Caco-2 (cell line): ENCODE results near the gene KLF6. TPM values are rescaled to one million over a fixed set of nuclear protein-coding genes. Genes with fewer than 3 reads are reported as not detected.

Experiments used
- BruUV-seq: library from RNA; stranded (reverse); fragments of 400-500 nt; replicated peaks from 2 replicates; lab custom pipeline; 2021; lab: Mats Ljungman, UMichigan
- CTCF ChIA-PET: fragments of 300-600 bp; sonication (Branson Sonifier 250); formaldehyde crosslinking; loops from one replicate; lab custom pipeline; 2022; ENCODE audit warnings: antibody characterized with exemption; lab: Charles Lee
- POLR2A ChIA-PET: fragments of 300-600 bp; sonication (Branson Sonifier 250); formaldehyde crosslinking; loops from one replicate; lab custom pipeline; 2022; ENCODE audit warnings: antibody characterized with exemption; lab: Charles Lee
- DNase-seq, 2 experiments: peaks; one replicate each; pipeline versions ENCODE4 v3.0.0 to v3.0.0-alpha.2; 2020 to 2022
- H3K27me3 ChIP-seq: replicated peaks from 2 replicates; pipeline ENCODE4 v1.6.0; 2011; ENCODE audit warnings: low read length; ENCODE audit not compliant: control insufficient read depth, insufficient read depth
- H3K36me3 ChIP-seq: 2 replicates; pipeline ENCODE4 v1.5.1; 2011; ENCODE audit warnings: low read length; ENCODE audit not compliant: control insufficient read depth, insufficient read depth
- H3K4me1 ChIP-seq: fragments of 250-450 bp; sonication (Bioruptor Pico); 2 replicates; pipeline ENCODE4 v1.5.1; 2020; ENCODE audit warnings: mild to moderate bottlenecking
- H3K4me3 ChIP-seq: 2 replicates; pipeline ENCODE4 v1.5.1; 2011; ENCODE audit warnings: low read depth, mild to moderate bottlenecking, control low read depth, low read length
- H3K9me3 ChIP-seq: fragments of 250-450 bp; sonication (Bioruptor Pico); 2 replicates; pipeline ENCODE4 v1.5.1; 2020; ENCODE audit warnings: mild to moderate bottlenecking, moderate library complexity
- H3K27ac Mint-ChIP-seq: one replicate; pipeline ENCODE4 v1.8.0; 2022; ENCODE audit warnings: mixed read lengths; ENCODE audit not compliant: unreplicated experiment
- H3K27me3 Mint-ChIP-seq: one replicate; pipeline ENCODE4 v1.8.0; 2022; ENCODE audit warnings: mixed read lengths; ENCODE audit not compliant: insufficient read depth, unreplicated experiment
- H3K36me3 Mint-ChIP-seq: one replicate; pipeline ENCODE4 v1.8.0; 2022; ENCODE audit warnings: mild to moderate bottlenecking, mixed read lengths; ENCODE audit not compliant: insufficient read depth, unreplicated experiment
- H3K4me1 Mint-ChIP-seq: one replicate; pipeline ENCODE4 v1.8.0; 2022; ENCODE audit warnings: low read depth, mixed read lengths; ENCODE audit not compliant: unreplicated experiment
- H3K4me3 Mint-ChIP-seq: one replicate; pipeline ENCODE4 v1.8.0; 2022; ENCODE audit warnings: mild to moderate bottlenecking, moderate library complexity, mixed read lengths; ENCODE audit not compliant: unreplicated experiment
- H3K9me3 Mint-ChIP-seq: one replicate; pipeline ENCODE4 v1.8.0; 2022; ENCODE audit warnings: mixed read lengths; ENCODE audit not compliant: unreplicated experiment
- intact Hi-C: fragments of 100-400 bp; cut with micrococcal nuclease; formaldehyde crosslinking; loops from one replicate; pipeline ENCODE4 v1.10.0; 2022; ENCODE audit not compliant: unreplicated experiment
- total RNA-seq: library from RNA; stranded (reverse); gene quantifications from 2 replicates; pipeline ENCODE4 v1.2.3, GENCODE V29; 2022
- TF ChIP-seq, protein P1 (sequence below), 2 experiments: fragments of 200-600 bp in 1 of 2; IDR thresholded peaks; 1 replicate in 1 of 2; 2 replicates in 1 of 2; pipeline versions ENCODE4 v1.5.1 to v1.8.0; 2011 to 2022; ENCODE audit warnings: antibody characterized with exemption in 1 of 2, control low read depth in 1 of 2, inconsistent platforms in 1 of 2, low read depth in 1 of 2, low read length in 1 of 2, mild to moderate bottlenecking in 1 of 2, moderate library complexity in 1 of 2; ENCODE audit not compliant: insufficient read depth in 1 of 2, severe bottlenecking in 1 of 2, unreplicated experiment in 1 of 2

KLF6 gene
- total RNA-seq, 1 experiment from 2014 or later: 84.5 TPM

DNA sequence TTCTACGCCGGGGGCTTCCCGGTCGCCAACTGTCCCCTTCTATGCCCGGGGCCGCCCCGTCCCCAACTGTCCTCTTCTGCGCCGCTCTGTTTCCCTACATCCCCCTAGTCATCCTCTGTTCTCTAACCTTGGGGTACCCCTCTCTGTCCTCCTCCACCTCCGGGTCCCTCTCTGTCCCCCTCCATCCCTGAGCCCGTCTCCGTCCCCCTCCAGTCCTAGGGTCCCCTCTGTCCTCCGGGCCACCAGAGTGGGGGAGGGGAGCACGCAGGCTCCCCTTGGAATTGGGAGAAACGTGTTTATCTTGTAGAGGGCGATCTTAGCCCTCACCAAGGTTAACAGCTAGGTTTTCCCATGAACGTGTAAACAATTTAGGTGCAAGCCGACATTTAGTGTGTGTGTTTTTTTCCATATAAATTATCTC lies 852 bp upstream of the KLF6 start:
- Histone ChIP-seq H3K27me3 (no peaks in the 10 kb centered on the region), H3K4me1 (peaks cover 42% of the 10 kb centered on the region), H3K36me3 (peaks cover 4% of the 10 kb centered on the region), H3K4me3 (peak overlapping the region; percentile 77), H3K9me3 (peaks cover 4% of the 10 kb centered on the region; the same call in 1 of the 2 replicates)
- DNase-seq: peak; percentile 54 to 58
- Mint-ChIP-seq H3K4me3 (peak overlapping the region; percentile 91), H3K27ac (peak overlapping the region; percentile 98), H3K9me3 (peaks cover 12% of the 10 kb centered on the region), H3K36me3 (peaks cover 60% of the 10 kb centered on the region), H3K27me3 (no peaks in the 10 kb centered on the region), H3K4me1 (peaks cover 35% of the 10 kb centered on the region)
- ChIA-PET POLR2A (interaction anchor here (0.6 to 4.0 kb wide), 22 partner anchors 9 to 613 kb away, joined by 3 to 109 read pairs (median 12); no protein-coding TSS in a partner anchor), CTCF (interaction anchor here (1.4 to 1.6 kb wide), 4 partner anchors 24 to 66 kb away, joined by 6 to 10 read pairs (median 8); no protein-coding TSS in a partner anchor)
- BruUV-seq: no TSS peak
- TF ChIP-seq, protein P1, sequence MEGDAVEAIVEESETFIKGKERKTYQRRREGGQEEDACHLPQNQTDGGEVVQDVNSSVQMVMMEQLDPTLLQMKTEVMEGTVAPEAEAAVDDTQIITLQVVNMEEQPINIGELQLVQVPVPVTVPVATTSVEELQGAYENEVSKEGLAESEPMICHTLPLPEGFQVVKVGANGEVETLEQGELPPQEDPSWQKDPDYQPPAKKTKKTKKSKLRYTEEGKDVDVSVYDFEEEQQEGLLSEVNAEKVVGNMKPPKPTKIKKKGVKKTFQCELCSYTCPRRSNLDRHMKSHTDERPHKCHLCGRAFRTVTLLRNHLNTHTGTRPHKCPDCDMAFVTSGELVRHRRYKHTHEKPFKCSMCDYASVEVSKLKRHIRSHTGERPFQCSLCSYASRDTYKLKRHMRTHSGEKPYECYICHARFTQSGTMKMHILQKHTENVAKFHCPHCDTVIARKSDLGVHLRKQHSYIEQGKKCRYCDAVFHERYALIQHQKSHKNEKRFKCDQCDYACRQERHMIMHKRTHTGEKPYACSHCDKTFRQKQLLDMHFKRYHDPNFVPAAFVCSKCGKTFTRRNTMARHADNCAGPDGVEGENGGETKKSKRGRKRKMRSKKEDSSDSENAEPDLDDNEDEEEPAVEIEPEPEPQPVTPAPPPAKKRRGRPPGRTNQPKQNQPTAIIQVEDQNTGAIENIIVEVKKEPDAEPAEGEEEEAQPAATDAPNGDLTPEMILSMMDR (IDR thresholded peaks at IDR 0.05; ENCODE audit: insufficient read depth in 1 of 2, low read depth in 1 of 2, low read length in 1 of 2, severe bottlenecking in 1 of 2, unreplicated experiment in 1 of 2): peak in 1 of 2 experiments; percentile 9
- intact Hi-C loops: loop anchor here (1.0 to 10.0 kb wide), 6 partner anchors 20 to 589 kb away; no protein-coding TSS in a partner anchor

DNA sequence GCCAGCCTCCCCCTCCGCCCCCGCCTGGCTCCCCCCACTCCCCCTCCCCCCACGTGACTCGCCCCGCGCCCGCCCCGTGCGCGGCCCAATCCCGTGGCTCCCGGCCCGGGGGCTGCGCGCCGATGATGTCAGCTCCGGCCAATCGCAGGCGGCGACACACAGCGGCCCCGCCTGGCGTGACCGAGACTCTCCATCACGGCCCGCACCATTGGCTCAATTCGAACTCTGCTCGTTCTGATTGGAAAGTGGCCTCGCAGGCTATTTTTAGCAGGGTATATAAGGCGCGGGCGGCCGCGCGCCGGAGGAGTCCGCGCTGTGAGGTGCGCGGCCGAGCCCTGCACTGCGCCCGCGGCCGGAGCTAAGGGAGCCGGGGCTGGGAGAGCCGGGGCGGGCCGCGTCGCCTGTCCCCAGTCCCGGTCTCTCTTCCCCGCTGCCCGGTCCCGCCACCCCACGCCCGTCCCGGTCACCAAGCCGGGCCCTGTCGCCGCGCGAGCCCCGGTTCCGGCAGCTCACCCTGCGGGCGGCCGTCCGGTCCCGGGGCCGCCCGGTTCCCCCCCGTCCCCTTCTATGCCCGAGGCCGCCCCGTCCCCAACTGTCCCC lies 342 bp upstream of the KLF6 start:
- H3K27me3 Mint-ChIP-seq: no peaks in the 10 kb centered on the region
- DNase-seq: peak; percentile 99 to 100
- H3K27ac Mint-ChIP-seq: peak overlapping the region; percentile 98
- peak overlapping the region; percentile 96 for H3K4me3 ChIP-seq
- H3K36me3 ChIP-seq: peaks cover 5% of the 10 kb centered on the region
- H3K36me3 Mint-ChIP-seq: peaks cover 65% of the 10 kb centered on the region
- peak overlapping the region; percentile 91 for H3K4me3 Mint-ChIP-seq
- H3K4me1 ChIP-seq: peaks cover 47% of the 10 kb centered on the region
- CTCF ChIA-PET: interaction anchor here (1.4 to 1.6 kb wide), 4 partner anchors 25 to 67 kb away, joined by 6 to 10 read pairs (median 8); no protein-coding TSS in a partner anchor
- BruUV-seq: no TSS peak
- POLR2A ChIA-PET: interaction anchor here (0.5 to 4.0 kb wide), 42 partner anchors 9 to 612 kb away, joined by 3 to 109 read pairs (median 6); no protein-coding TSS in a partner anchor
- no peaks in the 10 kb centered on the region for H3K27me3 ChIP-seq
- intact Hi-C loops: loop anchor here (1.0 to 10.0 kb wide), 6 partner anchors 21 to 588 kb away; no protein-coding TSS in a partner anchor
- peaks cover 11% of the 10 kb centered on the region for H3K9me3 Mint-ChIP-seq
- TF ChIP-seq, protein P1 (IDR thresholded peaks at IDR 0.05; ENCODE audit: insufficient read depth in 1 of 2, low read depth in 1 of 2, low read length in 1 of 2, severe bottlenecking in 1 of 2, unreplicated experiment in 1 of 2): no peak
- H3K9me3 ChIP-seq: peaks cover 4% of the 10 kb centered on the region; the same call in 1 of the 2 replicates
- peaks cover 35% of the 10 kb centered on the region for H3K4me1 Mint-ChIP-seq

DNA sequence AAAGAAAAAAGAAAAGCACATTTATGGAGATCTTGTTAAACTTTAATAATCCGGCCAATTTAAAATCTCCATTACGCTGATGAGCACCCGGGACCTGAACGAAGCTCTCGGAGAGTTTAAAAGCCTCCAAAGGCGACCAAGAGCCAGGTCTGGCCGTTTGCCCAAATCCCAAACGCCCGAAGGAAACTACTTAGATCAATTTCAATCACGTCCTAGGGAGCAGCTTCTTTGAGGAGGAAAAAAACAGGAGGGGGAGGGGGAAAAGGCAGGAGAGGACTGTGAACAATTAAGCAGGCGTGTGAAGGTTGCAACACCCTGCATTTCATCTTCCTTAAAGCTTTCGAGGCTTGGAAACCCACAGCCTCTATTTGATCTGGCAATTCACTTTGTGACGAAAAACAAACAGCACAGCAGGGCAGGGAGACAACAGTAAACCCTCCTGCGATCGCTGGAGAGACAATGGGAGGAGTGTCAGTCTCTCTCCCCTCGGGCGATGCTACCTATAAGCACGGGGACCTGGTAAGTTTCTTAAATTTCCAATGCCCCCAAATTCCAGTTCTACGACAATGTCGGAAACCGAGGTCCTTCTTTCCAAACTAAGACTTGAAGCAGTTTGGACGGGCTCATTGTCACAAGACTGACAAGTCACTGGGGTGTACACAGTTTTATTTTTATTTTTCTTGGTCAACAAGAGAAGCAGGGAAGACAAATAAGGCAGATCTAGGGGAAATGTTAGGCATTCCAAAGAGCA lies 1.2 kb downstream of the KLF6 start:
- Histone ChIP-seq H3K27me3 (no peaks in the 10 kb centered on the region), H3K4me3 (peak overlapping the region; percentile 96), H3K4me1 (peaks cover 61% of the 10 kb centered on the region), H3K9me3 (no peaks in the 10 kb centered on the region), H3K36me3 (peaks cover 16% of the 10 kb centered on the region)
- Mint-ChIP-seq H3K4me1 (peaks cover 39% of the 10 kb centered on the region), H3K4me3 (peak overlapping the region; percentile 91), H3K27ac (peak overlapping the region; percentile 98), H3K9me3 (no peaks in the 10 kb centered on the region), H3K36me3 (peaks cover 80% of the 10 kb centered on the region), H3K27me3 (no peaks in the 10 kb centered on the region)
- POLR2A ChIA-PET: interaction anchor here (0.5 to 4.0 kb wide), 13 partner anchors 17 to 125 kb away, joined by 3 to 109 read pairs (median 9); no protein-coding TSS in a partner anchor
- DNase-seq: peak; percentile 87 to 88
- CTCF ChIA-PET: interaction anchor here (0.8 kb wide), 1 partner anchor 44 kb away, joined by 4 read pairs; no protein-coding TSS in a partner anchor
- TF ChIP-seq, protein P1 (IDR thresholded peaks at IDR 0.05; ENCODE audit: insufficient read depth in 1 of 2, low read depth in 1 of 2, low read length in 1 of 2, severe bottlenecking in 1 of 2, unreplicated experiment in 1 of 2): no peak
- intact Hi-C loops: loop anchor here (1.0 to 10.0 kb wide), 7 partner anchors 8 to 545 kb away; no protein-coding TSS in a partner anchor
- BruUV-seq: no TSS peak
